Gastrocnemius medialis (tissue), 4 donors: Measurements from ENCODE around the gene MSS51. TPM values are rescaled to one million over a fixed set of nuclear protein-coding genes. Genes with fewer than 3 reads are reported as not detected.

ENCODE experiments used
- ATAC-seq, 2 donors: fragments of 150-250 bp; one replicate each; pipeline ENCODE4 v1.9.1; 2016
- DNase-seq, 2 donors: peaks; one replicate each; pipeline ENCODE4 v3.0.0-alpha.2; 2019
- H3K27ac ChIP-seq, 4 donors: fragments of 200-600 bp; sonication (generic); 1 replicate in 1 of 4; 2 replicates in 3 of 4; pipeline ENCODE4 v1.5.1; 2016 to 2018; ENCODE audit warnings: mild to moderate bottlenecking in 2 of 4, moderate library complexity in 1 of 4
- H3K27me3 ChIP-seq, 3 donors: fragments of 200-600 bp; sonication (generic) in 2 of 3; 1 replicate in 1 of 3; 2 replicates in 2 of 3; pipeline versions ENCODE4 v1.5.1 to v1.6.0; 2016 to 2019; ENCODE audit warnings: mild to moderate bottlenecking in 1 of 3, moderate library complexity in 1 of 3
- H3K36me3 ChIP-seq, 2 donors: fragments of 200-600 bp; sonication (generic) in 1 of 2; one replicate each; pipeline ENCODE4 v1.5.1; 2017 to 2018
- H3K4me1 ChIP-seq, 2 donors: fragments of 200-600 bp; sonication (generic) in 1 of 2; one replicate each; pipeline ENCODE4 v1.5.1; 2016 to 2017; ENCODE audit warnings: mild to moderate bottlenecking in 2 of 2
- H3K4me3 ChIP-seq, 4 donors: fragments of 200-600 bp; sonication (generic) in 3 of 4; 1 replicate in 1 of 4; 2 replicates in 3 of 4; pipeline ENCODE4 v1.5.1; 2016 to 2019; ENCODE audit warnings: mild to moderate bottlenecking in 2 of 4
- H3K9me3 ChIP-seq, 3 donors: fragments of 200-600 bp; sonication (generic) in 2 of 3; 1 replicate in 1 of 3; 2 replicates in 2 of 3; pipeline ENCODE4 v1.5.1; 2016 to 2019
- POLR2A ChIP-seq, 2 donors: fragments of 450-650 bp; IDR thresholded peaks; one replicate each; pipeline ENCODE4 v1.6.1; 2017; ENCODE audit warnings: antibody characterized with exemption in 2 of 2, mild to moderate bottlenecking in 2 of 2, moderate library complexity in 2 of 2
- in situ Hi-C, 4 donors: fragments of 200-750 bp; cut with MboI; loops; one replicate each; pipeline versions ENCODE4 v1.15.0 to v1.8.0; 2017; ENCODE audit warnings: low sequenced_read_pairs in 4 of 4
- intact Hi-C: fragments of 100-400 bp; cut with DNase I; formaldehyde crosslinking; loops from one replicate; pipeline ENCODE4 v1.15.1; 2023; ENCODE audit warnings: low total_unique reads
- total RNA-seq, 4 donors: library from RNA; depleted of rRNA; stranded (reverse); fragments of >200 nt; gene quantifications; one replicate each; pipeline versions ENCODE4 v1.1.0 to v1.2.3, GENCODE V29; 2016
- TF ChIP-seq, protein P1 (sequence below), 5 experiments: fragments of 450-650 bp in 3 of 5; fragments of 200-600 bp in 2 of 5; sonication (generic) in 2 of 5; IDR thresholded peaks in 4 of 5; conservative IDR thresholded peaks in 1 of 5; 1 replicate in 4 of 5; 2 replicates in 1 of 5; pipeline ENCODE4 v1.5.1; 2016 to 2019; ENCODE audit warnings: antibody characterized with exemption in 5 of 5, mild to moderate bottlenecking in 3 of 5, moderate library complexity in 3 of 5

MSS51 gene
- 10 to 100 TPM in 3 of 4 donors, 1 to 10 TPM in 1; 1.4 to 49.4 (median 30.4) TPM for total RNA-seq

GRCh38 chr10:73433538-73433867 lies at the start of gene MSS51:
MSS51 (minus strand) TSS chr10:73433561; CDS start chr10:73428284, 5,277 bp downstream.
- in situ Hi-C loops: no loop called here
- DNase-seq: peak; percentile 5 to 66
- peak within 1 kb of the TSS; percentile 77 to 88 (median 83) for H3K27ac ChIP-seq

GRCh38 chr10:73480158-73480557 lies 46.8 kb upstream of the MSS51 start:
- Histone ChIP-seq H3K27ac (peak overlapping the region in 1 of 4 donors; percentile 2), H3K27me3 (no peaks in the 10 kb centered on the region), H3K4me1 (peaks cover 1 to 20% of the 10 kb centered on the region in 2 donors), H3K4me3 (no peak overlapping the region), H3K36me3 (peaks cover 0 to 41% of the 10 kb centered on the region in 2 donors), H3K9me3 (no peaks in the 10 kb centered on the region)
- in situ Hi-C loops: no loop called here
- ATAC-seq (no peak), DNase-seq (no peak)
- intact Hi-C loops: no loop called here
- TF ChIP-seq, protein P1, sequence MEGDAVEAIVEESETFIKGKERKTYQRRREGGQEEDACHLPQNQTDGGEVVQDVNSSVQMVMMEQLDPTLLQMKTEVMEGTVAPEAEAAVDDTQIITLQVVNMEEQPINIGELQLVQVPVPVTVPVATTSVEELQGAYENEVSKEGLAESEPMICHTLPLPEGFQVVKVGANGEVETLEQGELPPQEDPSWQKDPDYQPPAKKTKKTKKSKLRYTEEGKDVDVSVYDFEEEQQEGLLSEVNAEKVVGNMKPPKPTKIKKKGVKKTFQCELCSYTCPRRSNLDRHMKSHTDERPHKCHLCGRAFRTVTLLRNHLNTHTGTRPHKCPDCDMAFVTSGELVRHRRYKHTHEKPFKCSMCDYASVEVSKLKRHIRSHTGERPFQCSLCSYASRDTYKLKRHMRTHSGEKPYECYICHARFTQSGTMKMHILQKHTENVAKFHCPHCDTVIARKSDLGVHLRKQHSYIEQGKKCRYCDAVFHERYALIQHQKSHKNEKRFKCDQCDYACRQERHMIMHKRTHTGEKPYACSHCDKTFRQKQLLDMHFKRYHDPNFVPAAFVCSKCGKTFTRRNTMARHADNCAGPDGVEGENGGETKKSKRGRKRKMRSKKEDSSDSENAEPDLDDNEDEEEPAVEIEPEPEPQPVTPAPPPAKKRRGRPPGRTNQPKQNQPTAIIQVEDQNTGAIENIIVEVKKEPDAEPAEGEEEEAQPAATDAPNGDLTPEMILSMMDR (IDR thresholded peaks at IDR 0.05 in 4 of 5, conservative IDR thresholded peaks at IDR 0.05 in 1 of 5): no peak
- no peak for TF ChIP-seq POLR2A (IDR thresholded peaks at IDR 0.05)

More at GRCh38 chr10:73433538-73433867, at the start of gene MSS51:
- Histone ChIP-seq H3K4me1 (peaks cover 42 to 48% of the 10 kb centered on the region in 2 donors), H3K27me3 (no peaks in the 10 kb centered on the region), H3K4me3 (peak within 1 kb of the TSS; percentile 37 to 55 (median 47)), H3K9me3 (no peaks in the 10 kb centered on the region), H3K36me3 (peaks cover 0 to 18% of the 10 kb centered on the region in 2 donors)
- intact Hi-C loops: no loop called here
- TF ChIP-seq, protein P1 (IDR thresholded peaks at IDR 0.05 in 4 of 5, conservative IDR thresholded peaks at IDR 0.05 in 1 of 5): no peak
- TF ChIP-seq POLR2A (IDR thresholded peaks at IDR 0.05): no peak
- ATAC-seq: peak; percentile 95 to 97

DNA sequence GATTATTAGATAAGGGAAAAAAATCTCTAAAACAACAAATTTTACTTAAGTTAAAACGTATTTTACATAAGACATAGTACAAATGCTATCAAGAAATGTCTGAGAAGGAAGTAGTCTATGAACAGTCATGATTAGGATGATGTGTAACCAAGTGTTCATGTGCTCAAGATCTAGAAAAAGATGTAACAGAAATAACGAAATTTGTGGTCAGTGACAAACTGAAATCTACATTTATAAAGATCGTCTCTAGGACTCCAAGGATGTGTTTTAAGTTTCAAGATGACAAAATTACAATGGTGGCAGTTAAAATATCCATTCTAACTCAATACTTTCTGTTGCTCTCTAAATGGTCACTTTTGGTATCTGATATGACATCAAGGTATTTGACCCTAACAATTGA lies 45.3 kb upstream of the MSS51 start:
- peaks cover 0 to 13% of the 10 kb centered on the region in 2 donors for H3K4me1 ChIP-seq
- intact Hi-C loops: no loop called here
- TF ChIP-seq, protein P1 (IDR thresholded peaks at IDR 0.05 in 4 of 5, conservative IDR thresholded peaks at IDR 0.05 in 1 of 5): no peak
- TF ChIP-seq POLR2A (IDR thresholded peaks at IDR 0.05): no peak
- in situ Hi-C loops: no loop called here
- no peak for DNase-seq
- ATAC-seq: no peak
- H3K36me3 ChIP-seq: peaks cover 0 to 56% of the 10 kb centered on the region in 2 donors
- no peak overlapping the region for H3K27ac ChIP-seq
- H3K27me3 ChIP-seq: no peaks in the 10 kb centered on the region
- no peaks in the 10 kb centered on the region for H3K9me3 ChIP-seq
- H3K4me3 ChIP-seq: no peak overlapping the region

- ATAC-seq (no peak), DNase-seq (no peak)
- Histone ChIP-seq H3K27me3 (no peaks in the 10 kb centered on the region), H3K4me3 (no peak overlapping the region), H3K27ac (peak overlapping the region; percentile 31 to 76 (median 67)), H3K4me1 (peaks cover 55 to 59% of the 10 kb centered on the region in 2 donors), H3K36me3 (peaks cover 0 to 51% of the 10 kb centered on the region in 2 donors), H3K9me3 (no peaks in the 10 kb centered on the region)
- intact Hi-C loops (no loop called here), in situ Hi-C loops (no loop called here)
- TF ChIP-seq, protein P1 (IDR thresholded peaks at IDR 0.05 in 4 of 5, conservative IDR thresholded peaks at IDR 0.05 in 1 of 5): no peak
- TF ChIP-seq POLR2A (IDR thresholded peaks at IDR 0.05): no peak
Observed at GRCh38 chr10:73471226-73471625, 37.9 kb upstream of the MSS51 start.

DNA sequence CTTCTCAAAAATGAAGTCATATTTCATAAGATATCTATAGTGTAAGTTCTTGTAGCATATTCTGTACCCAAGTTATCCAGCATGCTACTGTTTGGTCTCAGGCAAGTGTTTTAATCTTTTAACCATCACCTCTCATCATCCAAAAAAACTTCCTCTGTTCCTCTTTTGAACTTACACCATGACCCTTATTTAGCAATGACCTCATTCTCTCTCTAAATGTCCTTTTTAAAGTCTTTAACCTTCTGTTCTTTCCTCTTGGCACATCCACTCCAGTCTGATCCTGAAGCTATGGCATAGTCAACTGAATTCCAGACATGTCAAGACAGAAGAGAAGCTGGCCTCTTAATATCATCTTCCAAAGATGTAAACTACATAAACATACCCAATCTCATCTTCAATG lies 36.2 kb upstream of the MSS51 start:
- H3K27me3 ChIP-seq: no peaks in the 10 kb centered on the region
- peaks cover 67 to 68% of the 10 kb centered on the region in 2 donors for H3K4me1 ChIP-seq
- intact Hi-C loops (no loop called here), in situ Hi-C loops (no loop called here)
- no peak overlapping the region for H3K4me3 ChIP-seq
- H3K36me3 ChIP-seq: peaks cover 0 to 41% of the 10 kb centered on the region in 2 donors
- peak; percentile 62 to 84 for ATAC-seq
- TF ChIP-seq, protein P1 (IDR thresholded peaks at IDR 0.05 in 4 of 5, conservative IDR thresholded peaks at IDR 0.05 in 1 of 5): no peak
- no peak for TF ChIP-seq POLR2A (IDR thresholded peaks at IDR 0.05)
- H3K27ac ChIP-seq: peak overlapping the region; percentile 65 to 76 (median 66)
- DNase-seq: no peak
- H3K9me3 ChIP-seq: no peaks in the 10 kb centered on the region
